Kidney (tissue), 14 donors: Measurements from ENCODE around the gene MEI1. TPM values are rescaled to one million over a fixed set of nuclear protein-coding genes. Genes with fewer than 3 reads are reported as not detected.

Source experiments
- DNase-seq, 5 donors: peaks; one replicate each; pipeline ENCODE4 v3.0.0-alpha.2; 2013 to 2020
- FAIRE-seq: peaks from 2 replicates; lab custom pipeline; 2012; peaks lifted over from hg19 to GRCh38; lab: Jason Lieb, UNC
- H3K27ac ChIP-seq, 2 donors: one replicate each; pipeline ENCODE4 v1.7.0; 2013; ENCODE audit warnings: low read depth in 2 of 2, low read length in 2 of 2, inconsistent platforms in 1 of 2
- H3K27me3 ChIP-seq: one replicate; pipeline ENCODE4 v1.7.1; 2013; ENCODE audit warnings: low read length, inconsistent platforms; ENCODE audit not compliant: control insufficient read depth, insufficient read depth
- H3K36me3 ChIP-seq, 3 donors: one replicate each; pipeline versions ENCODE4 v1.7.0 to v1.7.1; 2013; ENCODE audit warnings: low read length in 3 of 3, control low read depth in 1 of 3, inconsistent platforms in 1 of 3; ENCODE audit not compliant: insufficient read depth in 3 of 3, control insufficient read depth in 2 of 3
- H3K4me1 ChIP-seq, 3 donors: one replicate each; pipeline versions ENCODE4 v1.7.0 to v1.7.1; 2013; ENCODE audit warnings: low read length in 3 of 3, inconsistent platforms in 1 of 3, low read depth in 1 of 3; ENCODE audit not compliant: control insufficient read depth in 2 of 3, insufficient read depth in 2 of 3
- H3K4me3 ChIP-seq, 3 donors: one replicate each; pipeline versions ENCODE4 v1.7.0 to v1.8.1; 2013; ENCODE audit warnings: low read length in 3 of 3, control low read depth in 1 of 3, inconsistent platforms in 1 of 3
- H3K9ac ChIP-seq, 3 donors: one replicate each; pipeline versions ENCODE4 v1.7.0 to v1.7.1; 2013; ENCODE audit warnings: low read length in 3 of 3, control low read depth in 1 of 3, inconsistent platforms in 1 of 3
- H3K9me3 ChIP-seq, 3 donors: one replicate each; pipeline versions ENCODE4 v1.7.0 to v1.7.1; 2013; ENCODE audit warnings: low read length in 3 of 3, control low read depth in 1 of 3, inconsistent platforms in 1 of 3; ENCODE audit not compliant: control insufficient read depth in 2 of 3, insufficient read depth in 1 of 3
- CTCF ChIP-seq: IDR thresholded peaks from 3 replicates; pipeline ENCODE4 v1.5.1; 2012; ENCODE audit warnings: mild to moderate bottlenecking, moderate library complexity, borderline replicate concordance; ENCODE audit not compliant: insufficient read depth; ENCODE audit errors: extremely low read depth
- intact Hi-C: fragments of 100-400 bp; cut with DNase I; formaldehyde crosslinking; loops from one replicate; pipeline ENCODE4 v1.11.1; 2022
- polyA plus RNA-seq: library from polyadenylated mRNA; stranded (reverse); fragments of 350-450 nt; fragmentation: Illumina TruSeq; extraction: RNeasy Lipid Tissue Mini Kit (QIAGEN cat#74804); gene quantifications from one replicate; pipeline ENCODE4 v1.2.3, GENCODE V29; 2014; ENCODE audit warnings: low read depth, low replicate concordance; ENCODE audit not compliant: insufficient read depth
- total RNA-seq: library from RNA; stranded (reverse); fragmentation: NEBNext Ultra II Directional; extraction: Animal tissue kit (Norgen Biotek cat#: 25700); gene quantifications from one replicate; pipeline ENCODE4 v1.2.1, GENCODE V29; 2021
- donor health status: control.
- donor health status: control.
- donor health status: control.
- donor health status: control.
- donor health status: control.
- donor health status: DM: yes; HTN: yes; CAD: no.
- donor health status: Normal renal cell carcinoma (clear cell type).

Gene MEI1
- total and polyA plus RNA-seq, 2 donors from 2014 or later, result 2.4 to 14.6 TPM

GRCh38 chr22:41775338-41775737 is 76.0 kb downstream of the MEI1 start:
- no peak for FAIRE-seq
- no peak for TF ChIP-seq CTCF
- H3K9me3 ChIP-seq, result no peaks in the 10 kb centered on the region
- H3K27me3 ChIP-seq, result no peaks in the 10 kb centered on the region
- intact Hi-C loops, result no loop called here
- no peak overlapping the region for H3K9ac ChIP-seq
- H3K4me1 ChIP-seq, result no peaks in the 10 kb centered on the region
- no peaks in the 10 kb centered on the region for H3K36me3 ChIP-seq
- no peak overlapping the region for H3K4me3 ChIP-seq
- no peak overlapping the region for H3K27ac ChIP-seq
- no peak for DNase-seq

GRCh38 chr22:41775976-41776375 is 76.7 kb downstream of the MEI1 start:
- DNase-seq (peak in 2 of 5 donors; percentile 38 to 44), FAIRE-seq (no peak)
- no peak overlapping the region for H3K27ac ChIP-seq
- intact Hi-C loops, result no loop called here
- H3K27me3 ChIP-seq, result no peaks in the 10 kb centered on the region
- H3K4me3 ChIP-seq, result no peak overlapping the region
- no peak for TF ChIP-seq CTCF
- no peaks in the 10 kb centered on the region for H3K9me3 ChIP-seq
- H3K9ac ChIP-seq, result no peak overlapping the region
- H3K4me1 ChIP-seq, result no peaks in the 10 kb centered on the region
- H3K36me3 ChIP-seq, result no peaks in the 10 kb centered on the region

- intact Hi-C loops, result no loop called here
- no peak overlapping the region for H3K9ac ChIP-seq
- H3K4me1 ChIP-seq, result no peaks in the 10 kb centered on the region
- no peak overlapping the region for H3K4me3 ChIP-seq
- FAIRE-seq (no peak), DNase-seq (no peak)
- H3K36me3 ChIP-seq, result no peaks in the 10 kb centered on the region
- TF ChIP-seq CTCF, result no peak
- H3K27ac ChIP-seq, result no peak overlapping the region
- no peaks in the 10 kb centered on the region for H3K27me3 ChIP-seq
- H3K9me3 ChIP-seq, result no peaks in the 10 kb centered on the region
Measured at GRCh38 chr22:41776381-41776780, 77.1 kb downstream of the MEI1 start.
